Astrocyte (in vitro differentiated cells and primary cell): ENCODE measurements around the gene FAM124A. TPM values are rescaled to one million over a fixed set of nuclear protein-coding genes. Genes with fewer than 3 reads are reported as not detected.

Source experiments
- DNase-seq: peaks from one replicate; pipeline ENCODE4 v3.0.0-alpha.2; 2010; ENCODE audit warnings: low read depth
- FAIRE-seq: peaks from 2 replicates; lab custom pipeline; 2011; peaks lifted over from hg19 to GRCh38; lab: Jason Lieb, UNC
- H2AFZ ChIP-seq: 2 replicates; pipeline ENCODE4 v1.6.0; 2012; ENCODE audit warnings: low read depth, low read length, inconsistent platforms
- H3K27ac ChIP-seq: 2 replicates; pipeline ENCODE4 v1.5.1; 2011; ENCODE audit warnings: low read depth, low read length, inconsistent platforms
- H3K27me3 ChIP-seq: 2 replicates; pipeline ENCODE4 v1.6.0; 2011; ENCODE audit warnings: low read length, inconsistent platforms; ENCODE audit not compliant: insufficient read depth
- H3K36me3 ChIP-seq: 2 replicates; pipeline ENCODE4 v1.5.1; 2011; ENCODE audit warnings: low read length, inconsistent platforms; ENCODE audit not compliant: insufficient read depth
- H3K4me1 ChIP-seq: 2 replicates; pipeline ENCODE4 v1.5.1; 2011; ENCODE audit warnings: low read length, inconsistent platforms; ENCODE audit not compliant: insufficient read depth
- H3K4me2 ChIP-seq: 2 replicates; pipeline ENCODE4 v1.6.0; 2012; ENCODE audit warnings: low read length, inconsistent platforms
- H3K4me3 ChIP-seq: 2 replicates; pipeline ENCODE4 v1.5.1; 2011; ENCODE audit warnings: low read depth, mild to moderate bottlenecking, low read length, inconsistent platforms; ENCODE audit not compliant: insufficient read depth
- H3K79me2 ChIP-seq: 2 replicates; pipeline ENCODE4 v1.6.0; 2012; ENCODE audit warnings: mild to moderate bottlenecking, low read length, inconsistent platforms; ENCODE audit not compliant: insufficient read depth
- H3K9ac ChIP-seq: 2 replicates; pipeline ENCODE4 v1.6.0; 2012; ENCODE audit warnings: mild to moderate bottlenecking, low read length, inconsistent platforms
- H3K9me3 ChIP-seq: 2 replicates; pipeline ENCODE4 v1.5.1; 2012; ENCODE audit warnings: low read depth, mild to moderate bottlenecking, low read length, inconsistent platforms; ENCODE audit not compliant: insufficient read depth
- H4K20me1 ChIP-seq: 2 replicates; pipeline ENCODE4 v1.6.0; 2012; ENCODE audit warnings: low read length, inconsistent platforms; ENCODE audit not compliant: insufficient read depth
- H3K27ac Mint-ChIP-seq: one replicate; pipeline ENCODE4 v1.8.0; 2021; ENCODE audit warnings: mild to moderate bottlenecking, mixed read lengths; ENCODE audit not compliant: unreplicated experiment
- H3K27me3 Mint-ChIP-seq: one replicate; pipeline ENCODE4 v1.8.0; 2021; ENCODE audit warnings: low read depth, mixed read lengths; ENCODE audit not compliant: unreplicated experiment
- H3K36me3 Mint-ChIP-seq: one replicate; pipeline ENCODE4 v1.8.0; 2021; ENCODE audit warnings: low read depth, mixed read lengths; ENCODE audit not compliant: unreplicated experiment
- H3K4me1 Mint-ChIP-seq: one replicate; pipeline ENCODE4 v1.8.0; 2021; ENCODE audit warnings: low read depth, mixed read lengths; ENCODE audit not compliant: unreplicated experiment
- H3K4me3 Mint-ChIP-seq: one replicate; pipeline ENCODE4 v1.8.0; 2021; ENCODE audit warnings: mild to moderate bottlenecking, moderate library complexity, mixed read lengths; ENCODE audit not compliant: unreplicated experiment
- H3K9me3 Mint-ChIP-seq: one replicate; pipeline ENCODE4 v1.8.0; 2021; ENCODE audit warnings: mild to moderate bottlenecking, mixed read lengths; ENCODE audit not compliant: unreplicated experiment
- EZH2 ChIP-seq: IDR thresholded peaks from 2 replicates; pipeline ENCODE4 v1.6.1; 2012; ENCODE audit warnings: mild to moderate bottlenecking, low read length, inconsistent platforms; ENCODE audit not compliant: insufficient read depth
- total RNA-seq: library from RNA; stranded (reverse); gene quantifications from 2 replicates; pipeline ENCODE4 v1.2.1, GENCODE V29; 2021
- TF ChIP-seq, protein P1 (sequence below): IDR thresholded peaks from 2 replicates; pipeline ENCODE4 v1.5.1; 2011; ENCODE audit warnings: low read depth, mild to moderate bottlenecking, inconsistent platforms, low read length, moderate library complexity; ENCODE audit not compliant: insufficient read depth

Gene FAM124A
- total RNA-seq, 1 donor from 2014 or later = 1.1 TPM

GRCh38 chr13:51325837-51326236 lies 103.6 kb downstream of the FAM124A start:
- H3K9me3 ChIP-seq = no peaks in the 10 kb centered on the region
- H3K36me3 ChIP-seq = no peaks in the 10 kb centered on the region
- FAIRE-seq = no peak
- no peak overlapping the region for H3K4me3 ChIP-seq
- H3K4me1 ChIP-seq = peaks cover 6% of the 10 kb centered on the region
- H3K4me2 ChIP-seq = no peak overlapping the region
- H3K27me3 Mint-ChIP-seq = peaks cover 6% of the 10 kb centered on the region
- no peak overlapping the region for H2AFZ ChIP-seq
- H3K79me2 ChIP-seq = no peaks in the 10 kb centered on the region
- H3K9me3 Mint-ChIP-seq = no peaks in the 10 kb centered on the region
- H3K4me1 Mint-ChIP-seq = peaks cover 15% of the 10 kb centered on the region
- no peaks in the 10 kb centered on the region for H4K20me1 ChIP-seq
- TF ChIP-seq EZH2 = no peak
- TF ChIP-seq, protein P1, sequence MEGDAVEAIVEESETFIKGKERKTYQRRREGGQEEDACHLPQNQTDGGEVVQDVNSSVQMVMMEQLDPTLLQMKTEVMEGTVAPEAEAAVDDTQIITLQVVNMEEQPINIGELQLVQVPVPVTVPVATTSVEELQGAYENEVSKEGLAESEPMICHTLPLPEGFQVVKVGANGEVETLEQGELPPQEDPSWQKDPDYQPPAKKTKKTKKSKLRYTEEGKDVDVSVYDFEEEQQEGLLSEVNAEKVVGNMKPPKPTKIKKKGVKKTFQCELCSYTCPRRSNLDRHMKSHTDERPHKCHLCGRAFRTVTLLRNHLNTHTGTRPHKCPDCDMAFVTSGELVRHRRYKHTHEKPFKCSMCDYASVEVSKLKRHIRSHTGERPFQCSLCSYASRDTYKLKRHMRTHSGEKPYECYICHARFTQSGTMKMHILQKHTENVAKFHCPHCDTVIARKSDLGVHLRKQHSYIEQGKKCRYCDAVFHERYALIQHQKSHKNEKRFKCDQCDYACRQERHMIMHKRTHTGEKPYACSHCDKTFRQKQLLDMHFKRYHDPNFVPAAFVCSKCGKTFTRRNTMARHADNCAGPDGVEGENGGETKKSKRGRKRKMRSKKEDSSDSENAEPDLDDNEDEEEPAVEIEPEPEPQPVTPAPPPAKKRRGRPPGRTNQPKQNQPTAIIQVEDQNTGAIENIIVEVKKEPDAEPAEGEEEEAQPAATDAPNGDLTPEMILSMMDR = no peak
- no peak overlapping the region for H3K27ac Mint-ChIP-seq
- no peak overlapping the region for H3K4me3 Mint-ChIP-seq
- no peak overlapping the region for H3K9ac ChIP-seq
- DNase-seq = no peak
- no peaks in the 10 kb centered on the region for H3K27me3 ChIP-seq
- no peak overlapping the region for H3K27ac ChIP-seq
- peaks cover under 1% of the 10 kb centered on the region for H3K36me3 Mint-ChIP-seq

DNA sequence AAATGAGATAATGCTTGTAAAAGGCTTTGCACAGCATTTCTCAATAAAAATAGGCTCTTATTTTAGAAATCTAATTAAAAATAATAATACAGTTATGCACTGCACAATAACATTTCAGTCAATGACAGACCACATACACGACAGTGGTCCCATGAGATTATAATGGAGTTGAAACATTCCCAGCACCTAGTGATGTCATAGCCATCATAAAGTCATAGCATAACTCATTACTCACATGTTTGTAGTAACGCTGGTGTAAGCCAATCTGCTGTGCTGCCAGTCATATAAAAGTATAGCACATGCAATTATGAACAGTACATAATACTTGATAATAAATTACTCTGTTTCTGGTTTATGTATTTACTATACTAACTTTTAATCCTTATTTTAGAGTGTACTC lies 104.6 kb downstream of the FAM124A start:
- TF ChIP-seq EZH2 = no peak
- TF ChIP-seq, protein P1 = no peak
- H3K9ac ChIP-seq = no peak overlapping the region
- Mint-ChIP-seq H3K27me3 (peaks cover 6% of the 10 kb centered on the region), H3K4me3 (no peak overlapping the region), H3K27ac (no peak overlapping the region), H3K36me3 (no peaks in the 10 kb centered on the region), H3K4me1 (peaks cover 24% of the 10 kb centered on the region), H3K9me3 (no peaks in the 10 kb centered on the region)
- no peaks in the 10 kb centered on the region for H3K27me3 ChIP-seq
- H3K27ac ChIP-seq = no peak overlapping the region
- H3K9me3 ChIP-seq = no peaks in the 10 kb centered on the region
- no peaks in the 10 kb centered on the region for H3K36me3 ChIP-seq
- peaks cover 11% of the 10 kb centered on the region for H3K4me1 ChIP-seq
- H3K4me2 ChIP-seq = no peak overlapping the region
- H3K79me2 ChIP-seq = no peaks in the 10 kb centered on the region
- no peaks in the 10 kb centered on the region for H4K20me1 ChIP-seq
- no peak overlapping the region for H3K4me3 ChIP-seq
- no peak overlapping the region for H2AFZ ChIP-seq
- FAIRE-seq = no peak
- DNase-seq = no peak

DNA sequence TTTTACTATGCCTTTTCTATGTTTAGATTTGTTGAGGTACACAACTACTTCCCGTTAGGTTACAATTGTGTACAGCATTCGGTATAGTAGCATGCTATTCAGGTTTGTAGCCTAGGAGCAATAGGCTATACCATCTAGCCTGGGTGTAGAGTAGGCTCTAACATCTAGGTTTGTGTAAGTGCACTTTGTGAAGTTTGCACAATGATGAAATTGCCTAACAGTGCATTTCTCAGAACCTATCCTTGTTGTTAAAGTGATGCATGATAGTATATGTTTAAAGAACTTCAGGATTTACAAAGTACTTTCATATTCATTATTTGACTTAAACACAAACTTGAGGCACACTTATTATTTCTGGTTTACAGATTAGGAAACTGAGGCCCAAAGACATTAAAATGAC lies 105.8 kb downstream of the FAM124A start:
- Histone ChIP-seq H3K4me3 (no peak overlapping the region), H3K9ac (no peak overlapping the region), H3K79me2 (no peaks in the 10 kb centered on the region), H3K4me1 (peaks cover 11% of the 10 kb centered on the region), H3K9me3 (no peaks in the 10 kb centered on the region), H3K27me3 (no peaks in the 10 kb centered on the region), H3K36me3 (no peaks in the 10 kb centered on the region), H4K20me1 (no peaks in the 10 kb centered on the region), H3K27ac (no peak overlapping the region), H3K4me2 (no peak overlapping the region), H2AFZ (no peak overlapping the region)
- TF ChIP-seq EZH2 = no peak
- TF ChIP-seq, protein P1 = no peak
- no peak for DNase-seq
- H3K4me1 Mint-ChIP-seq = peaks cover 24% of the 10 kb centered on the region
- FAIRE-seq = no peak
- no peak overlapping the region for H3K27ac Mint-ChIP-seq
- no peak overlapping the region for H3K4me3 Mint-ChIP-seq
- H3K27me3 Mint-ChIP-seq = peaks cover 6% of the 10 kb centered on the region
- no peaks in the 10 kb centered on the region for H3K36me3 Mint-ChIP-seq
- no peaks in the 10 kb centered on the region for H3K9me3 Mint-ChIP-seq
